Astrocyte of the spinal cord (primary cell): ENCODE data around the gene NCOA1.
"Not testable (repeated sequence)": the region's sequence is repeated elsewhere in the genome, so short reads cannot be mapped to it uniquely, and the experiment has no call there.

ENCODE experiments used
- DNase-seq: peaks from one replicate; pipeline ENCODE4 v3.0.0; 2011; ENCODE audit warnings: low read depth, low spot score
- H3K4me3 ChIP-seq: 2 replicates; pipeline ENCODE4 v1.5.1; 2011; ENCODE audit warnings: low read depth, mild to moderate bottlenecking, low read length, moderate library complexity
- CTCF ChIP-seq: IDR thresholded peaks from 2 replicates; pipeline ENCODE4 v1.5.1; 2012; ENCODE audit warnings: low read depth, mild to moderate bottlenecking, low read length, inconsistent platforms
- in situ Hi-C: cut with HindIII; loops from 2 replicates; pipeline ENCODE4 v1.10.0; 2017; ENCODE audit warnings: low sequenced_read_pairs

NCOA1 gene

GRCh38 chr2:24797644-24798043, 306.6 kb downstream of the NCOA1 start:
- no peak for TF ChIP-seq CTCF
- in situ Hi-C loops: no loop called here
- no peak overlapping the region for H3K4me3 ChIP-seq
- DNase-seq: no peak

DNA sequence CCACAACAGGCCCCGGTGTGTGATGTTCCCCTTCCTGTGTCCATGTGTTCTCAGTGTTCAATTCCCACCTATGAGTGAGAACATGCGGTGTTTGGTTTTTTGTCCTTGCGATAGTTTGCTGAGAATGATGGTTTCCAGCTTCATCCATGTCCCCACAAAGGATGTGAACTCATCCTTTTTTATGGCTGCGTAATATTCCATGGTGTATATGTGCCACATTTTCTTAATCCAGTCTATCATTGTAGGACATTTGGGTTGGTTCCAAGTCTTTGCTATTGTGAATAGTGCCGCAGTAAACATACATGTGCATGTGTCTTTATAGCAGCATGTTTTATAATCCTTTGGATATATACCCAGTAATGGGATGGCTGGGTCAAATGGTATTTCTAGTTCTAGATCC, 309.4 kb downstream of the NCOA1 start:
- H3K4me3 ChIP-seq, in situ Hi-C loops, DNase-seq: not testable (repeated sequence)

DNA sequence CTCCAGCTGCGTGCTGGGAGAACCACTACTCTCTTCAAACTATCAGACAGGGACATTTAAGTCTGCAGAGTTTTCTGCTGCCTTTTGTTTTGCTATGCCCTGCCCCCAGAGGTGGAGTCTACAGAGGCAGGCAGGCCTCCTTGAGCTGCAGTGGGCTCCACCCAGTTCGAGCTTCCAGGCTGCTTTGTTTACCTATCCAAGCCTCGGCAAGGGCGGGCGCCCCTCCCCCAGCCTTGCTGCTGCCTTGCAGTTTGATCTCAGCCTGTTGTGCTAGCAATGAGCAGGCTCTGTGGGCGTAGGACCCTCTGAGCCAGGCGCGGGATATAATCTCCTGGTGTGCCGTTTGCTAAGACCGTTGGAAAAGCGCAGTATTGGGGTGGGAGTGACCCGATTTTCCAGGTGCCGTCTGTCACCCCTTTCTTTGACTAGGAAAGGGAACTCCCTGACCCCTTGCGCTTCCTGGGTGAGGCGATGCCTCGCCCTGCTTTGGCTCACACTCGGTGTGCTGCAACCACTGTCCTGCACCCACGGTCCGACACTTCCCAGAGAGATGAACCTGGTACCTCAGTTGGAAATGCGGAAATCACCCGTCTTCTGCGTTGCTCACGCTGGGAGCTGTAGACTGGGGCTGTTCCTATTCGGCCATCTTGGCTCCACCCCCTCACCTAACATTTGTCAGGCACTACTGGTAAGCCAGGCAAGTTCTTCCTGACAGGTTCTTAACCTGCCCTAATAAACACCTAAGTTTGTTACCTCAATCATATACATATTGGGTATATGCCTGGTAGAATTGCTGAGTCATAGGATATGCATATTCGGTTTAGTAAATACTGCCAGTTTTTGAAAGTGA, 315.0 kb downstream of the NCOA1 start:
- in situ Hi-C loops, DNase-seq, H3K4me3 ChIP-seq: not testable (repeated sequence)

GRCh38 chr2:24806661-24807036, 315.6 kb downstream of the NCOA1 start:
- TF ChIP-seq CTCF: no peak
- H3K4me3 ChIP-seq: no peak overlapping the region
- no peak for DNase-seq
- in situ Hi-C loops: no loop called here

GRCh38 chr2:24809316-24810007, 318.4 kb downstream of the NCOA1 start:
- DNase-seq: no peak
- in situ Hi-C loops: no loop called here
- no peak for TF ChIP-seq CTCF
- H3K4me3 ChIP-seq: no peak overlapping the region

- in situ Hi-C loops: no loop called here
These were observed 322.7 kb downstream of the NCOA1 start for GRCh38 chr2:24813691-24814137.

GRCh38 chr2:24814516-24814915, 323.5 kb downstream of the NCOA1 start:
- H3K4me3 ChIP-seq: no peak overlapping the region
- in situ Hi-C loops: no loop called here
- DNase-seq: no peak
- no peak for TF ChIP-seq CTCF

More at GRCh38 chr2:24813691-24814137, 322.7 kb downstream of the NCOA1 start:
- TF ChIP-seq CTCF: no peak
- no peak for DNase-seq
- H3K4me3 ChIP-seq: no peak overlapping the region
